ENCODE results near the gene SKP2.
"Not testable (repeated sequence)": the region's sequence is repeated elsewhere in the genome, so short reads cannot be mapped to it uniquely, and the experiment has no call there.

Gene SKP2

DNA sequence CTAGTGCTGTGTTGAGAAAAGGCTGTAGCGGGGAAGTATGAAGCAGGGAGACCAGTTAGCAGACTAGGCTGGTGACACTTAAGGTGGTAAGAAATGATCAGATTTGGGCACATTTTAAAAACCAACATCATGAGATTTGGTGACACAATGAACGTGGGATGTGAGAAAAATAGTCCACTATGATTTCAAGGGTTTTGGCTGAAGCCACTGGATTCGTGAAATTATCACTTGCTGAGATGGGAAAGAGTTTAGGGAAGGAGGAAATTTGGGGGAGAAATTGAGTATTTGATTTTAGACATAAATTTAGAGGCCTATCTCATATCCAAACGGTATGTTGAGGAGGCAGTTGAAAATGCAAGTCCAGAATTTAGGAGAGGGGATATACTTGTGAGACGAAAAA lies 23.1 kb downstream of the SKP2 start:
- H3K36me3 ChIP-seq (ENCODE audit: insufficient read depth, low read length), result peaks cover 99% of the 10 kb centered on the region
- no peaks in the 10 kb centered on the region for H3K4me1 ChIP-seq (ENCODE audit: insufficient read depth, low read length)
- no peaks in the 10 kb centered on the region for H3K27me3 ChIP-seq (ENCODE audit: insufficient read depth, low read length)
- H3K9ac ChIP-seq (ENCODE audit: low read depth, low read length), result no peak overlapping the region
- WGBS, result 94% methylated on average over 5 of the region's 5 CpGs
- no peaks in the 10 kb centered on the region for H3K9me3 ChIP-seq (ENCODE audit: insufficient read depth, low read depth, low read length)
- no peak overlapping the region for H3K27ac ChIP-seq (ENCODE audit: low read depth, low read length)
- H3K4me3 ChIP-seq (ENCODE audit: low read length), result no peak overlapping the region

DNA sequence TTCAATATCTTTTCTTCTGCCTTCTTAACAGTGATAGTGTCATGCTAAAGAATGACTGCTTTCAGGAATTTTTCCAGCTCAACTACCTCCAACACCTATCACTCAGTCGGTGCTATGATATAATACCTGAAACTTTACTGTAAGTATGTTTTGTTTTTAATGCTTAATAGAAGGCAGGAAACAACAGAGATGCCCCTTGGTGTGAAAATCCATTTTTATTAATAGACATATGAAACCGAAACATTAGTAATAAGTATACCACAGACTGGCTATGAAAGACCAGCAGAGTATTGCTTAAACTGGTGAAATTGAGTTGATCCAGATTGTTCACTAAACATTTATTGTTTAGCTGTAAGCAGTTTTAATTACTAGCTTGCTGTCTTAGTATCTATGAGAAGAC lies 25.2 kb downstream of the SKP2 start:
- no CpG with 5 or more reads among the region's 2 CpGs for WGBS
- H3K4me3 ChIP-seq (ENCODE audit: low read length), result no peak overlapping the region
- H3K36me3 ChIP-seq (ENCODE audit: insufficient read depth, low read length), result peaks cover 99% of the 10 kb centered on the region
- H3K9ac ChIP-seq (ENCODE audit: low read depth, low read length), result no peak overlapping the region
- no peaks in the 10 kb centered on the region for H3K4me1 ChIP-seq (ENCODE audit: insufficient read depth, low read length)
- no peak overlapping the region for H3K27ac ChIP-seq (ENCODE audit: low read depth, low read length)
- H3K9me3 ChIP-seq (ENCODE audit: insufficient read depth, low read depth, low read length), result no peaks in the 10 kb centered on the region
- no peaks in the 10 kb centered on the region for H3K27me3 ChIP-seq (ENCODE audit: insufficient read depth, low read length)

DNA sequence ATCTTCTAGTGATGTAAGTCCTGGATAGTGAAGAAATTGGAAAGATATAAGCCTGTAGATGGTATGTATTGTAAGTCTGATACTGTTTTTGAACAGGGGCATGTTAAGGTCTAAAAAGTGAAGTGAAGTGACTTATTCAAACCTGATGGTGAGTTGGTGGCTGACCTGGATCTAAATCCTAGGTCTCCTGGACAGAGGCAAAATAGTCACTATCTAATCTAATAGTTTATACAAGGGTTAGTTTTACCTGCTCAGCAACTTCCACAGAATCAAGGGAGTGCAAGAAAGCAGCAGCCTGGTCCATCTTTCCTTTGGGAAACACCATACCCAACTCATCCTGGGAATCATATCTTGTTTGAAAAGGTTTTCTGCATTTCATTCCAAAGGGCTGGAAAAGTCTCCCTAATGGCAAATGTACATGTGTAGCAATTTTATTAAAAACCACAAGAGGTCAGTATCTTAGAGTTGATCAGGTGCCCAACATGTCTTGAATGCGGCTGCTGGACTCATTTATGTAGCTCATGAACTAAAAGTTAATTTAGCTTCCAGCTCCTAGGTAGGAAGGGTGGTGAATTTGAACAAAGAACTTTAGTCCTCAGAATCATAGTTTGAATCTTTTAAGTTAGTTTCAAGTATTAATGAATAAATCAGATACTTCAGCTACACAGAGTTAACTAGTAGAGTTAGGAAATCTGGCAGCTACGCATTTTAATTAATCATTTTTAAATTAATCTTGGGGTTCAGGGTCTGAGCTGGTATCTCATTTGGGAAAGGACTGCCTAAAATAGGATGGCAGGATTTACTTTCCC lies 26.0 kb downstream of the SKP2 start:
- Histone ChIP-seq H3K9ac (ENCODE audit: low read depth, low read length) (no peak overlapping the region), H3K36me3 (ENCODE audit: insufficient read depth, low read length) (peaks cover 99% of the 10 kb centered on the region), H3K4me3 (ENCODE audit: low read length) (no peak overlapping the region), H3K4me1 (ENCODE audit: insufficient read depth, low read length) (no peaks in the 10 kb centered on the region), H3K27ac (ENCODE audit: low read depth, low read length) (no peak overlapping the region), H3K27me3 (ENCODE audit: insufficient read depth, low read length) (no peaks in the 10 kb centered on the region), H3K9me3 (ENCODE audit: insufficient read depth, low read depth, low read length) (no peaks in the 10 kb centered on the region)
- 100% methylated on average over 2 of the region's 2 CpGs for WGBS

DNA sequence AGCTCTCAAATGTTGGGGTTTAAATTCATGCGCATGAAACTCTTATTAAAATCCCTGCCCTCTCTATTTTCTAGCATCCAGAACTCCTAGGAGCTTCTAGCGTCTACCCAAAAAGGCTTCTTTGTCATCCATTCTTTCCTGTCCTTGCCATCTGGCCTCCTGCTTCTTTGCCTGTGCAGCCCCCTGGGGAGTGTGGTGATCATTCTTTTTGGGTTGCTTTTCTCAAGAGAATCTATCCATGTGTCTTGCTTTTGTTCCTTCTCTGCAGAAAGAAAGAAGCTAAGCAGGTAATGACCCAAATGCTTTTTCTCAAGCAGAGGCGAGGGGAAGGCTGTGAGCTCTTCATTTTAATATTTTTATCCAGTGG lies 26.6 kb downstream of the SKP2 start:
- H3K9ac ChIP-seq (ENCODE audit: low read depth, low read length), result no peak overlapping the region
- no peak overlapping the region for H3K27ac ChIP-seq (ENCODE audit: low read depth, low read length)
- H3K36me3 ChIP-seq (ENCODE audit: insufficient read depth, low read length), result peaks cover 97% of the 10 kb centered on the region
- no peaks in the 10 kb centered on the region for H3K9me3 ChIP-seq (ENCODE audit: insufficient read depth, low read depth, low read length)
- no peak overlapping the region for H3K4me3 ChIP-seq (ENCODE audit: low read length)
- no peaks in the 10 kb centered on the region for H3K27me3 ChIP-seq (ENCODE audit: insufficient read depth, low read length)
- no peaks in the 10 kb centered on the region for H3K4me1 ChIP-seq (ENCODE audit: insufficient read depth, low read length)
- WGBS, result 86% methylated on average over 3 of the region's 3 CpGs

DNA sequence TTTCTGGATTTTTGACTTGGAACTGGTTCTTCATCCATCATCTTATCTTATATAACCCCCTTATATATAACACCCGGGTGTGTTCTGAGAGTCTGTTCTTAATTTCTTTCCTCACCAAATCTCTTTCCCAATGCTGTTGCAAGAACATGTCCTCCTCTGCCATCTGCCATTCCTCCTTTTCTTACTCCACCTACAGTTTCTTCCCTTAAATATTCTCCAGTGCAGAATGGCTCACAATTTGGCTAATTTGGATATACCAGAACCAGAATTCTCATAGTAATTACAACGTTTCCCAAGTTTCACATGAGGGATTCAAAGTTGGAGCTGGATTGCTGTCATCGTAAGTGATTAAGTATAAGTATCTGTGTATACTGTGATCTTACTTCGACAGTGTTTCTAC lies 28.0 kb downstream of the SKP2 start:
- WGBS, result 92% methylated on average over 4 of the region's 4 CpGs
- Histone ChIP-seq H3K9ac (ENCODE audit: low read depth, low read length) (no peak overlapping the region), H3K4me1 (ENCODE audit: insufficient read depth, low read length) (no peaks in the 10 kb centered on the region), H3K36me3 (ENCODE audit: insufficient read depth, low read length) (peaks cover 88% of the 10 kb centered on the region), H3K9me3 (ENCODE audit: insufficient read depth, low read depth, low read length) (no peaks in the 10 kb centered on the region), H3K4me3 (ENCODE audit: low read length) (no peak overlapping the region), H3K27ac (ENCODE audit: low read depth, low read length) (no peak overlapping the region), H3K27me3 (ENCODE audit: insufficient read depth, low read length) (no peaks in the 10 kb centered on the region)

DNA sequence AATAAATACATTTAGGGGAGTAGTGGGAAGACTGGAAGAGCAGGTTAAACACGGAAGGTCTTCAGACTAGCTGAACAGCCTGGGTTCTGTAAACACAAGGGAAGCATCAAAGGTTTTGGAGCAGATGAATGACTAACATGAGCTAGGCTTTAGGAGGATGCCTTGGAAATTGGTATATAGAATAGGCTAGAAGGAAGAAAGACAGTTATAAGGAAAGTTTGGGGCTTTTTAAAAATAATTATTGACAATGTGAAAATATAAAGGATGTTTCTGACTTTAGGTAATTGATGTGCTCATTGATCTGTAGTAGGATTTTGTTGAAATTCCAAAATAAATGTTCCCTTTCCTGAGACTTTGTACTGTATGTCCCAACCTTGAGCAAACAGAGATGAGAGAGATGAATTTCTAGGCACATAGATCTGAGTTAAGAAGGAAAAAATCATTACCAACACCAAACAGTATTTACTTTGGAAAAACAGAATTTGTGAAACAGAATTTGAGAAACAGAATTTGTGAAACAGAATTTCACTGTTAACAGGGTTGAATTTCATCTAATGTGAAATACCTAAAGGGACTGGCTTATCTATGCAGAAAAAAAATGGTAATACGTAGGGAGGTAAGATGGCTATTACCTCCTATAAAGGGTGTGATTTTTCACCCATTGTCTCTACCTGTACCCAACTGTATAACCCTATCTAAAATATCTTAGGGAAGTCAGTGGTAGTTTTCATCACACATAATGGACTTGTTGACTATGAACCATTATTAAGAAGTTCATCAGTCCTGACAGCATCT lies 28.8 kb downstream of the SKP2 start:
- no peaks in the 10 kb centered on the region for H3K9me3 ChIP-seq (ENCODE audit: insufficient read depth, low read depth, low read length)
- no peak overlapping the region for H3K9ac ChIP-seq (ENCODE audit: low read depth, low read length)
- WGBS, result 93% methylated on average over 1 of the region's 2 CpGs
- H3K4me1 ChIP-seq (ENCODE audit: insufficient read depth, low read length), result no peaks in the 10 kb centered on the region
- H3K27ac ChIP-seq (ENCODE audit: low read depth, low read length), result no peak overlapping the region
- H3K36me3 ChIP-seq (ENCODE audit: insufficient read depth, low read length), result peaks cover 80% of the 10 kb centered on the region
- no peaks in the 10 kb centered on the region for H3K27me3 ChIP-seq (ENCODE audit: insufficient read depth, low read length)
- no peak overlapping the region for H3K4me3 ChIP-seq (ENCODE audit: low read length)

DNA sequence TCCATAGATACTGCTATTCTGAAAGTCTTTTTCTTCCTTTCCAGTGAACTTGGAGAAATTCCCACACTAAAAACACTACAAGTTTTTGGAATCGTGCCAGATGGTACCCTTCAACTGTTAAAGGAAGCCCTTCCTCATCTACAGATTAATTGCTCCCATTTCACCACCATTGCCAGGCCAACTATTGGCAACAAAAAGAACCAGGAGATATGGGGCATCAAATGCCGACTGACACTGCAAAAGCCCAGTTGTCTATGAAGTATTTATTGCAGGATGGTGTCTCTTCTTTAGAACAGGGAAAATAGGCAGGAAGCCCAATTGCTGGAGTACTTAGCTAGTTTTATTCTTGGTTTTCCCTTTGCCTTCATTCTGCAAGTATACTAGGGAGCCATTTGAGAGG lies 29.9 kb downstream of the SKP2 start:
- Histone ChIP-seq H3K36me3 (ENCODE audit: insufficient read depth, low read length) (peaks cover 71% of the 10 kb centered on the region), H3K27ac (ENCODE audit: low read depth, low read length) (no peak overlapping the region), H3K9me3 (ENCODE audit: insufficient read depth, low read depth, low read length) (no peaks in the 10 kb centered on the region), H3K27me3 (ENCODE audit: insufficient read depth, low read length) (no peaks in the 10 kb centered on the region), H3K4me3 (ENCODE audit: low read length) (no peak overlapping the region), H3K4me1 (ENCODE audit: insufficient read depth, low read length) (no peaks in the 10 kb centered on the region), H3K9ac (ENCODE audit: low read depth, low read length) (no peak overlapping the region)
- 93% methylated on average over 2 of the region's 2 CpGs for WGBS

DNA sequence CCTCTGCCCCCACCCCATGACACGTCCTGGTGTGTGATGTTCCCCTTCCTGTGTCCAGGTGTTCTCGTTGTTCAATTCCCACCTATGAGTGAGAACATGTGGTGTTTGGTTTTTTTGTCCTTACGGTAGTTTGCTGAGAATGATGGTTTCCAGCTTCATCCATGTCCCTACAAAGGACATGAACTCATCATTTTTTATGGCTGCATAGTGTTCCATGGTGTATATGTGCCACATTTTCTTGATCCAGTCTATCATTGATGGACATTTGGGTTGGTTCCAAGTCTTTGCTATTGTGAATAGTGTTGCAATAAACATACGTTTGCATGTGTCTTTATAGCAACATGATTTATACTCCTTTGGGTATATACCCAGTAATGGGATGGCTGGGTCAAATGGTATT lies 32.5 kb downstream of the SKP2 start:
- H3K27ac ChIP-seq (ENCODE audit: low read depth, low read length); H3K9ac ChIP-seq (ENCODE audit: low read depth, low read length); H3K4me3 ChIP-seq (ENCODE audit: low read length); H3K9me3 ChIP-seq (ENCODE audit: insufficient read depth, low read depth, low read length); H3K4me1 ChIP-seq (ENCODE audit: insufficient read depth, low read length); H3K27me3 ChIP-seq (ENCODE audit: insufficient read depth, low read length): not testable (repeated sequence)
- WGBS, result 83% methylated on average over 2 of the region's 4 CpGs
- peaks cover 45% of the 10 kb centered on the region for H3K36me3 ChIP-seq (ENCODE audit: insufficient read depth, low read length)

DNA sequence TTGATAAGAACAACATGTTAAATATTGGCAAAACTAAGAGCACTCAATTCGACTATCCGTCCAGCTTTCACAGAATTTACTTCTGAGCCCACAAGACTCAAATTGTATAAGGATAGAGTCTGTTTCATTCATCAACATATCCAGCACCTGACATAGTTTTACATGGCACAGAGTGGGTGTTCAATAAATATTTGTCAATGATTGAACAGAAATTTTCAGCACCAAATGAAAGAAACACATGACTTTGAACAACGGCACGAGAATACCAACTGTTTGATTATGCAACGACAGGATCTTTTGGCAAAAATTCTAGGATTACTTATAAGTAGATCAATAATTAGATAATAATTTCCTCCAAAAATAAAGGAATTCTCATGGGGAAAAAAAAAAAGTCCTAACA lies 41.8 kb downstream of the SKP2 start:
- Histone ChIP-seq H3K27me3 (ENCODE audit: insufficient read depth, low read length) (no peaks in the 10 kb centered on the region), H3K36me3 (ENCODE audit: insufficient read depth, low read length) (peaks cover 71% of the 10 kb centered on the region), H3K4me1 (ENCODE audit: insufficient read depth, low read length) (no peaks in the 10 kb centered on the region), H3K27ac (ENCODE audit: low read depth, low read length) (no peak overlapping the region), H3K4me3 (ENCODE audit: low read length) (no peak overlapping the region), H3K9me3 (ENCODE audit: insufficient read depth, low read depth, low read length) (peaks cover 18% of the 10 kb centered on the region), H3K9ac (ENCODE audit: low read depth, low read length) (no peak overlapping the region)
- 100% methylated on average over 3 of the region's 5 CpGs for WGBS

DNA sequence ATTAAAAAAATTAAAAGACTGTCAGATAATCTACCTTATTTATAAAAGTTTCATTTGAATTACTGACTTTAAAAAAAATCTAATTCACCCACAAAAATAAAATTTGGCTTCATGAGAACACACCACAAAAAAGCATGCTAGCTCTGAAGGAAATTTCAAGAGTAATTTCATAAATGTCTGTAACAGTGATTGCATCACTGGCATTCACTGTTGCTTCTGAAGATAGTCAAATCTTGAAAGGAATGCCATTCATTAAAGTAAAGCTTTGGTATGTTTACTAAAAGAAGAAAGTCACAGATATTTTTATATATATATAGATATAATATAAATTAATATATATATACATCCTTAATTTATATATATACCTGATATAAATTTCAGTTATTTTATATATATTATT lies 46.4 kb downstream of the SKP2 start:
- Histone ChIP-seq H3K9me3 (ENCODE audit: insufficient read depth, low read depth, low read length) (no peaks in the 10 kb centered on the region), H3K36me3 (ENCODE audit: insufficient read depth, low read length) (peaks cover 65% of the 10 kb centered on the region), H3K27me3 (ENCODE audit: insufficient read depth, low read length) (no peaks in the 10 kb centered on the region), H3K4me3 (ENCODE audit: low read length) (no peak overlapping the region), H3K27ac (ENCODE audit: low read depth, low read length) (no peak overlapping the region), H3K4me1 (ENCODE audit: insufficient read depth, low read length) (no peaks in the 10 kb centered on the region), H3K9ac (ENCODE audit: low read depth, low read length) (no peak overlapping the region)

DNA sequence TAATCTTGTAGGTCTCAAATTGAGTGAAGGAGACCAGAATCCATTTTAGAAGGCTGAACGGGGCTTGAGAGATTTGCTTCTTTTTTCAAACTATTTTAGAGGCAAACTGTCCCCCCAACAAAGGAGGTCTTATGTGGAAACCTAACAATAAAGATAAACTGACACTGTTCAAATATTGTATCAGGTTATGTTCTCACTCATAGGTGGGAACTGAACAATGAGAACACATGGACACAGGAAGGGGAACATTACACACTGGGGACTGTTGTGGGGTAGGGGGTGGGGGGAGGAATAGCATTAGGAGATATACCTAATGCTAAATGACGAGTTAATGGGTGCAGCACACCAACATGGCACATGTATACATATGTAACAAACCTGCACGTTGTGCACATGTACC lies 46.9 kb downstream of the SKP2 start:
- WGBS, result 86% methylated on average over 1 of the region's 3 CpGs

More for the DNA sequence above, 46.9 kb downstream of the SKP2 start:
- not testable (repeated sequence) for H3K27me3 ChIP-seq (ENCODE audit: insufficient read depth, low read length); H3K9me3 ChIP-seq (ENCODE audit: insufficient read depth, low read depth, low read length); H3K4me3 ChIP-seq (ENCODE audit: low read length); H3K9ac ChIP-seq (ENCODE audit: low read depth, low read length); H3K27ac ChIP-seq (ENCODE audit: low read depth, low read length); H3K4me1 ChIP-seq (ENCODE audit: insufficient read depth, low read length)
- H3K36me3 ChIP-seq (ENCODE audit: insufficient read depth, low read length), result peaks cover 60% of the 10 kb centered on the region

Data from HUES64 (cell line).